BJ (cell line): ENCODE results near the gene CBX4. TPM values are rescaled to one million over a fixed set of nuclear protein-coding genes. Genes with fewer than 3 reads are reported as not detected.

Experiments used
- CTCF ChIA-PET: fragments of 350-600 bp; formaldehyde crosslinking; extraction: SDS; loops from one replicate; lab custom pipeline; 2021; ENCODE audit warnings: antibody characterized with exemption, inconsistent platforms; lab: Yijun Ruan, JAX
- POLR2A ChIA-PET: fragments of 300-600 bp; sonication (Branson Sonifier 250); formaldehyde crosslinking; extraction: SDS; loops from one replicate; lab custom pipeline; 2021; ENCODE audit warnings: antibody characterized with exemption; lab: Charles Lee
- DNase-seq: peaks from one replicate; pipeline ENCODE4 v3.0.0-alpha.2; 2011; ENCODE audit warnings: low read depth
- H3K27me3 ChIP-seq: 2 replicates; pipeline ENCODE4 v1.6.0; 2011; ENCODE audit warnings: low read length; ENCODE audit not compliant: control insufficient read depth, insufficient read depth
- H3K36me3 ChIP-seq: 2 replicates; pipeline ENCODE4 v1.5.1; 2011; ENCODE audit warnings: low read length; ENCODE audit not compliant: control insufficient read depth, insufficient read depth
- H3K4me3 ChIP-seq: 2 replicates; pipeline ENCODE4 v1.5.1; 2011; ENCODE audit warnings: low read depth, mild to moderate bottlenecking, control low read depth, low read length
- polyA plus RNA-seq: library from polyadenylated mRNA; depleted of rRNA; stranded (reverse); fragments of >200 nt; gene quantifications from 2 replicates; pipeline ENCODE4 v1.2.3, GENCODE V29; 2011
- TF ChIP-seq, protein P1 (sequence below): IDR thresholded peaks from 2 replicates; pipeline ENCODE4 v1.5.1; 2011; ENCODE audit warnings: low read depth, mild to moderate bottlenecking, control low read depth, inconsistent platforms, low read length, moderate library complexity; ENCODE audit not compliant: insufficient read depth

The CBX4 gene
- polyA plus RNA-seq, 1 experiment = 10.4 TPM

DNA sequence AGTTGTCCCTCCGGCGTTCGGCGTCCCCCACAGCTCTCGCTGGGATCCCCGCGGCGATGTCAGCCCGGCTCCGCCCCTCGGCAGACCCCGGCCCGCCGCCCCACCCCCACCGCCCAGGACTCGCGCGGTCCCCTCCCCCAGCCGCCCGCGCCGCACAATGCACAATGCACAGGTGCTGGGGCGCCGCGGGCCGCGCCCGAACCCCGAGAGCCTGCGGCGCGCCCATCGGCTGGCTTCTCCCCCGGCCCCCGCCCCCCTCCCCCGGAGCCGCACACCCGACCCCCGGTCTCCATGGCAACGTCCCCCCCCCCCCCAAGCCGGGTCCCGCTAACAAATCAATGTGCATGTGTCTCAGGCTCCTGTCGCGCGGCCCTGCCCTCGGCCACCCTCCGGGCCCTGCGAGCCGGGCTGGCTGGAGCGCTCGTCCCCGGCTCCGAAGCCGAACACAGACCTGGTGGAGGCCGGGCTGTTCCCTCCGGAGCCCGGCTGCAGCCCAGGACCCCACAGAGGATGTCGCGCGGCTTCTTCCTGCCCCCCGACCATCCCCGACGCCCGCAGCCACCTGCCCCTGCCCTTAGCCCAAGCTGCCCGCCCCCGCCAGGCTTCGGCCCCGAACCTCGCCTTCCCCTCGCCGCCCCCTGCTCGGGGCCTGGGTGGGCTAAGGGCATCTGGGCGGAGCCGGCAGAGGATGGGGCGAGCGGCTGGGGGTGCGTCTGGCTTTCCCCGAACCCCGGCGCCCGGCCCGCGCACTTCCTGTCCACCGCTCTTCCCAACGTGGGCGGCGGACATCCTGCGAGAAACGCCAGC lies 41.5 kb downstream of the CBX4 start:
- Histone ChIP-seq H3K4me3 (peak overlapping the region; percentile 56), H3K27me3 (peaks cover 39% of the 10 kb centered on the region), H3K36me3 (peaks cover 9% of the 10 kb centered on the region)
- no peak for DNase-seq
- CTCF ChIA-PET = interaction anchor here (0.7 to 2.0 kb wide), 5 partner anchors 10 to 43 kb away, joined by 3 to 13 read pairs (median 6); partner anchors contain the start of gene CBX4
- TF ChIP-seq, protein P1, sequence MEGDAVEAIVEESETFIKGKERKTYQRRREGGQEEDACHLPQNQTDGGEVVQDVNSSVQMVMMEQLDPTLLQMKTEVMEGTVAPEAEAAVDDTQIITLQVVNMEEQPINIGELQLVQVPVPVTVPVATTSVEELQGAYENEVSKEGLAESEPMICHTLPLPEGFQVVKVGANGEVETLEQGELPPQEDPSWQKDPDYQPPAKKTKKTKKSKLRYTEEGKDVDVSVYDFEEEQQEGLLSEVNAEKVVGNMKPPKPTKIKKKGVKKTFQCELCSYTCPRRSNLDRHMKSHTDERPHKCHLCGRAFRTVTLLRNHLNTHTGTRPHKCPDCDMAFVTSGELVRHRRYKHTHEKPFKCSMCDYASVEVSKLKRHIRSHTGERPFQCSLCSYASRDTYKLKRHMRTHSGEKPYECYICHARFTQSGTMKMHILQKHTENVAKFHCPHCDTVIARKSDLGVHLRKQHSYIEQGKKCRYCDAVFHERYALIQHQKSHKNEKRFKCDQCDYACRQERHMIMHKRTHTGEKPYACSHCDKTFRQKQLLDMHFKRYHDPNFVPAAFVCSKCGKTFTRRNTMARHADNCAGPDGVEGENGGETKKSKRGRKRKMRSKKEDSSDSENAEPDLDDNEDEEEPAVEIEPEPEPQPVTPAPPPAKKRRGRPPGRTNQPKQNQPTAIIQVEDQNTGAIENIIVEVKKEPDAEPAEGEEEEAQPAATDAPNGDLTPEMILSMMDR = no peak
- POLR2A ChIA-PET = interaction anchor here (0.9 to 1.3 kb wide), 2 partner anchors 12 to 41 kb away, joined by 9 to 19 read pairs; partner anchors contain the start of gene CBX4

DNA sequence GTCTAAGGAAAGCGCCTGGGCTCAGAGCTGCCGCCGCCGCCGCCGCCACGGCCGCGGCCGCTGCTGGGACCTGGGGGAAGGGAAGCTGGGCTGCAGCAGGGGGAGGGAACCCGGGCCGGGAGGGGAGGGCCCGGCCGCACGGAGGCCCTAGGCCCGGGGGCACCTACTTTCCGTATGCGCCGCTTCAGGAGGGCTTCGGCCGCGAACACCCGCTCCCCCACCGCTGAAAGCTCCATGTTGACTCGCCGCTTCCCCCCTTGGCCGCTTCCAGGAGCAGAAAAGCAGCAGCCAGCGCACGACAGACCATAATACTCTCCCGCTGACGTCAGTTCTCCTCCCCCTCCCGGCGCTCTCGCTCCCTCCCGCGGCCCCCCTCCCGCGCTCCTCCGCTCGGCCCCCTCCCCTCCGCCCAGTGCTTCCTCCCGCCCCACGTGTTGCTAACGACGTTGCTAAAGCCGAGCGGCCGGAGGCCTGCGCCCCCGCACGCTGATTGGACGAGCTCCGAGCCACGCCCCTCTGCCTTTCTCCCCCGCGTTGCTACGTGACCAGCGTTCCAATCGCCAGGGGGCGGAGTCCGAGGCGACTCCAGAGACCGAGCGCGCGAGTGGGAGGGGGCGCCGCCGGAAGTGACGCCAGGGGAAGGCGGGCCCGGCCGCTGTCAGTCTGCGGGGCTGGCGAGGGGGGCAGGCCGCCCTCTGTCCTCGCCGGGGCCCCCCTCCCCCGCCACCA lies 42.3 kb downstream of the CBX4 start, which contains the start of gene CBX8:
Gene CBX8 (minus strand): TSS at position 315 of the 729 bp plus-strand sequence. CDS start 79 bp downstream, at position 236.
- TF ChIP-seq, protein P1 = 0 out of 2 replicates have a peak, but pooled peaks have one; percentile 14
- peaks cover 32% of the 10 kb centered on the region for H3K27me3 ChIP-seq
- ChIA-PET POLR2A (interaction anchor here (0.9 to 1.3 kb wide), 2 partner anchors 13 to 42 kb away, joined by 9 to 19 read pairs; partner anchors contain the start of gene CBX4), CTCF (interaction anchor here (0.6 to 1.7 kb wide), 6 partner anchors 11 to 206 kb away, joined by 3 to 13 read pairs (median 3); partner anchors contain the start of gene CBX4)
- H3K4me3 ChIP-seq = peak within 1 kb of the TSS; percentile 78
- peaks cover 9% of the 10 kb centered on the region for H3K36me3 ChIP-seq
- peak; percentile 91 for DNase-seq

DNA sequence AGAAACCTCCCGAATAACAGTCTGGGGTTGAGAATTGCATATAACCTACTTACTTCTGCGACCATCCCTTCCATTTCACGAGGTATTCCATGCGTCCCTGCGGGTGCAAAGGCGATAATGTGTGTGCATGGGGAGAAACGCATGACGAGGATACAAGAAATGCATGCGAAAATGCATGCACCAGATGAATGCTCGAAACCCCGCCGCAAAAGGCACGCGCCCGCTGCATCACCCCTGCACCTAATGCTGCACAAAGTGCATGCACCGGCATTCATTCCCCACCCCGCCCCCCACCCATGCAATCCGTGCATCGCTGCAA lies 42.8 kb downstream of the CBX4 start:
- H3K27me3 ChIP-seq = peaks cover 32% of the 10 kb centered on the region
- TF ChIP-seq, protein P1 = no peak
- CTCF ChIA-PET = interaction anchor here (0.6 to 1.7 kb wide), 7 partner anchors 11 to 212 kb away, joined by 3 to 13 read pairs (median 3); partner anchors contain the start of gene CBX4
- POLR2A ChIA-PET = interaction anchor here (0.9 to 1.3 kb wide), 2 partner anchors 14 to 43 kb away, joined by 9 to 19 read pairs; partner anchors contain the start of gene CBX4
- DNase-seq = no peak
- peaks cover 9% of the 10 kb centered on the region for H3K36me3 ChIP-seq
- H3K4me3 ChIP-seq = peak overlapping the region; percentile 78

DNA sequence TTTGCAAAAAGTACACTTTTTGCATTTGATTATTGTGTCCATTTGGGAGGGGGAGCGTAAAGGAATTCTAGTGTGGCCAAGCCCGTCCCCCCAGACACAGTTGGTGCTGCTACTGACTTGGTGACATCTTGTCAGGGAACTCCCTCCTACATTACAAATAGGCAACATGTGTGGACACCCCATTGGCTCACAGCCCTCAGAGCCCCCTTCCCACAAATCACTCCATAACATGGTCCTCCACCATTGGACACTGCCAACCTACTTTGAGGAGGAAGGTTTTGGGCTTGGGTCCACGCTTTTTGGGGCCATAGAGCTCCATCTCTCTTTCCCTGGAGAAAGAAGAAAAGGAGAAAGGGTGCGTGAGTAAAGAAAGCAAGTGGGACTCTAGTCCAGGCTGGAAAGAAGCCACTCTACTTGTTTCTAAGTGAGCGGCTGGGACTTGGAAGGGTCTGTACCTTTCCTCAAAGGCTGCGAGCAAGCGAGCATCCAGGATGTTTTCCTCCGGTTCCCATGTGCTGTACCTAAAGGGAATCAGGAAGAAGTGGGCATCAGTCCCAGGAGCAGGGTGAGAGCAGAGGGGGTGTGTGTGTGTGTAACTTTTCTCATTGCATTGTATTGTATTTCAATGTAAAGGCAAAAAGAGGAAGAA lies 43.3 kb downstream of the CBX4 start:
- ChIA-PET CTCF (interaction anchor here (0.7 to 1.7 kb wide), 3 partner anchors 44 to 213 kb away, joined by 3 to 13 read pairs (median 4); partner anchors contain the start of gene CBX4), POLR2A (no interaction called here)
- peaks cover 32% of the 10 kb centered on the region for H3K27me3 ChIP-seq
- peak overlapping the region; percentile 78 for H3K4me3 ChIP-seq
- TF ChIP-seq, protein P1 = no peak
- peaks cover 9% of the 10 kb centered on the region for H3K36me3 ChIP-seq
- DNase-seq = no peak
